ENCODE results near the gene IRF5. TPM values are rescaled to one million over a fixed set of nuclear protein-coding genes. Genes with fewer than 3 reads are reported as not detected.

The IRF5 gene
- polyA plus RNA-seq, 1 donor from 2014 or later: not detected

- no peaks in the 10 kb centered on the region for H3K79me2 ChIP-seq (replicated peaks; ENCODE audit: insufficient read depth, low read length)
- peaks cover 31% of the 10 kb centered on the region for H3K27me3 ChIP-seq (ENCODE audit: insufficient read depth, low read depth, low read length)
- no peak overlapping the region for H3K9ac ChIP-seq (ENCODE audit: low read length)
- no peak overlapping the region for H3K4me3 ChIP-seq (ENCODE audit: low read length)
- H3K9me3 ChIP-seq (ENCODE audit: low read length): no peaks in the 10 kb centered on the region
- no peaks in the 10 kb centered on the region for H4K20me1 ChIP-seq (ENCODE audit: insufficient read depth)
- no peak overlapping the region for H3K27ac ChIP-seq (ENCODE audit: low read length)
- H3K9me2 ChIP-seq (ENCODE audit: insufficient read depth, low read length): no peaks in the 10 kb centered on the region
- no peak overlapping the region for H3K4me2 ChIP-seq (ENCODE audit: low read length)
- H2AFZ ChIP-seq (ENCODE audit: low read depth, low read length): no peak overlapping the region
- no peaks in the 10 kb centered on the region for H3F3A ChIP-seq (ENCODE audit: insufficient read depth, low read length, poor library complexity, severe bottlenecking)
- TF ChIP-seq MXI1 (conservative IDR thresholded peaks at IDR 0.05; ENCODE audit: poor library complexity, severe bottlenecking) (no peak), POLR2AphosphoS5 (IDR thresholded peaks at IDR 0.05) (no peak), SMC3 (conservative IDR thresholded peaks at IDR 0.05; ENCODE audit: poor library complexity) (no peak), REST (IDR thresholded peaks at IDR 0.05; ENCODE audit: borderline replicate concordance) (no peak), EP300 (conservative IDR thresholded peaks at IDR 0.05; ENCODE audit: poor library complexity, severe bottlenecking) (no peak), EZH2 (IDR thresholded peaks at IDR 0.05; ENCODE audit: borderline replicate concordance, insufficient read depth, low read length, poor library complexity, severe bottlenecking) (no peak), TAF1 (IDR thresholded peaks at IDR 0.05; ENCODE audit: low read depth) (no peak), RAD21 (conservative IDR thresholded peaks at IDR 0.05) (no peak)
- TF ChIP-seq, protein P1, sequence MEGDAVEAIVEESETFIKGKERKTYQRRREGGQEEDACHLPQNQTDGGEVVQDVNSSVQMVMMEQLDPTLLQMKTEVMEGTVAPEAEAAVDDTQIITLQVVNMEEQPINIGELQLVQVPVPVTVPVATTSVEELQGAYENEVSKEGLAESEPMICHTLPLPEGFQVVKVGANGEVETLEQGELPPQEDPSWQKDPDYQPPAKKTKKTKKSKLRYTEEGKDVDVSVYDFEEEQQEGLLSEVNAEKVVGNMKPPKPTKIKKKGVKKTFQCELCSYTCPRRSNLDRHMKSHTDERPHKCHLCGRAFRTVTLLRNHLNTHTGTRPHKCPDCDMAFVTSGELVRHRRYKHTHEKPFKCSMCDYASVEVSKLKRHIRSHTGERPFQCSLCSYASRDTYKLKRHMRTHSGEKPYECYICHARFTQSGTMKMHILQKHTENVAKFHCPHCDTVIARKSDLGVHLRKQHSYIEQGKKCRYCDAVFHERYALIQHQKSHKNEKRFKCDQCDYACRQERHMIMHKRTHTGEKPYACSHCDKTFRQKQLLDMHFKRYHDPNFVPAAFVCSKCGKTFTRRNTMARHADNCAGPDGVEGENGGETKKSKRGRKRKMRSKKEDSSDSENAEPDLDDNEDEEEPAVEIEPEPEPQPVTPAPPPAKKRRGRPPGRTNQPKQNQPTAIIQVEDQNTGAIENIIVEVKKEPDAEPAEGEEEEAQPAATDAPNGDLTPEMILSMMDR (IDR thresholded peaks at IDR 0.05; ENCODE audit: poor library complexity, severe bottlenecking): no peak
- no peaks in the 10 kb centered on the region for H3K36me3 ChIP-seq (ENCODE audit: insufficient read depth, low read length)
Measured at GRCh38 chr7:128893251-128894100, 44.3 kb upstream of the IRF5 start.

DNA sequence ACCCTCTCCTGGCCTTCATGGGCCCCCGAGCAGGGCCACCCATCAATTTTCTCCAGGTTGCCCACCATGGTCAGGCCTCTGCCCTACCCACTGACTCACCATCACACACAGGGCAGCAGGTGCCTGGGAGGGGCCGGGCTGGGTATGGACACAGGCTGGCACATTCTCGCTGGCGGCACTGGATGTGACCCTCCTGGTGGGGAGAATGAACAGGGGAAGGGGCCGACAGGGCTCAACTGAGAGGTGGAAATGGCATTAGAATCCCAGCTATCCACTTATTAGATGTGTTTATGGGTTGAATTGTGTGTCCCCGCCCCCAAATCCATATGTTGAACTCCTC, 43.7 kb upstream of the IRF5 start:
- H3K27me3 ChIP-seq (ENCODE audit: insufficient read depth, low read depth, low read length): peaks cover 25% of the 10 kb centered on the region
- H3K36me3 ChIP-seq (ENCODE audit: insufficient read depth, low read length): no peaks in the 10 kb centered on the region
- no peak overlapping the region for H2AFZ ChIP-seq (ENCODE audit: low read depth, low read length)
- H3F3A ChIP-seq (ENCODE audit: insufficient read depth, low read length, poor library complexity, severe bottlenecking): no peaks in the 10 kb centered on the region
- no peak overlapping the region for H3K9ac ChIP-seq (ENCODE audit: low read length)
- no peaks in the 10 kb centered on the region for H3K9me2 ChIP-seq (ENCODE audit: insufficient read depth, low read length)
- no peak overlapping the region for H3K4me3 ChIP-seq (ENCODE audit: low read length)
- H3K79me2 ChIP-seq (replicated peaks; ENCODE audit: insufficient read depth, low read length): no peaks in the 10 kb centered on the region
- TF ChIP-seq SMC3 (conservative IDR thresholded peaks at IDR 0.05; ENCODE audit: poor library complexity): no peak
- TF ChIP-seq, protein P1 (IDR thresholded peaks at IDR 0.05; ENCODE audit: poor library complexity, severe bottlenecking): no peak
- no peak for TF ChIP-seq POLR2AphosphoS5 (IDR thresholded peaks at IDR 0.05)
- no peak for TF ChIP-seq EZH2 (IDR thresholded peaks at IDR 0.05; ENCODE audit: borderline replicate concordance, insufficient read depth, low read length, poor library complexity, severe bottlenecking)
- TF ChIP-seq RAD21 (conservative IDR thresholded peaks at IDR 0.05): no peak
- TF ChIP-seq TAF1 (IDR thresholded peaks at IDR 0.05; ENCODE audit: low read depth): no peak
- no peak for TF ChIP-seq EP300 (conservative IDR thresholded peaks at IDR 0.05; ENCODE audit: poor library complexity, severe bottlenecking)
- TF ChIP-seq MXI1 (conservative IDR thresholded peaks at IDR 0.05; ENCODE audit: poor library complexity, severe bottlenecking): no peak
- no peak for TF ChIP-seq REST (IDR thresholded peaks at IDR 0.05; ENCODE audit: borderline replicate concordance)
- H3K9me3 ChIP-seq (ENCODE audit: low read length): no peaks in the 10 kb centered on the region
- no peaks in the 10 kb centered on the region for H4K20me1 ChIP-seq (ENCODE audit: insufficient read depth)
- H3K4me2 ChIP-seq (ENCODE audit: low read length): no peak overlapping the region
- H3K27ac ChIP-seq (ENCODE audit: low read length): no peak overlapping the region

All from neural cell (in vitro differentiated cells).